WTC11 (cell line): Measurements from ENCODE around the gene SLC1A3. TPM values are rescaled to one million over a fixed set of nuclear protein-coding genes. Genes with fewer than 3 reads are reported as not detected.

Experiments
- ATAC-seq: fragments of 200-7000 bp; cut with Tn5 transposase; 2 replicates; pipeline ENCODE4 v1.10.0; 2021; ENCODE audit warnings: mild to moderate bottlenecking, moderate library complexity
- CTCF ChIA-PET: fragments of 300-600 bp; sonication (Branson Sonifier 250); formaldehyde crosslinking; loops from one replicate; lab custom pipeline; 2021; ENCODE audit warnings: antibody characterized with exemption; lab: Charles Lee
- POLR2A ChIA-PET: fragments of 350-600 bp; sonication (Branson Sonifier 250); formaldehyde crosslinking; loops from one replicate; lab custom pipeline; 2021; ENCODE audit warnings: antibody characterized with exemption; lab: Charles Lee
- DNase-seq: peaks from one replicate; pipeline ENCODE4 v3.0.0; 2021; ENCODE audit warnings: low spot score
- H3K27ac Mint-ChIP-seq: 2 replicates; pipeline ENCODE4 v1.8.0; 2021; ENCODE audit warnings: mixed read lengths
- H3K27me3 Mint-ChIP-seq: 2 replicates; pipeline ENCODE4 v1.8.0; 2021; ENCODE audit warnings: low read depth, mild to moderate bottlenecking, moderate library complexity, mixed read lengths
- H3K36me3 Mint-ChIP-seq: 2 replicates; pipeline ENCODE4 v1.8.0; 2021; ENCODE audit warnings: mixed read lengths
- H3K4me1 Mint-ChIP-seq: 2 replicates; pipeline ENCODE4 v1.8.0; 2022; ENCODE audit warnings: mixed read lengths
- H3K4me3 Mint-ChIP-seq: 2 replicates; pipeline ENCODE4 v1.8.0; 2021; ENCODE audit warnings: mild to moderate bottlenecking, moderate library complexity, mixed read lengths
- H3K9me3 Mint-ChIP-seq: 2 replicates; pipeline ENCODE4 v1.8.0; 2021; ENCODE audit warnings: mixed read lengths
- ATF1 ChIP-seq: sonication (generic); formaldehyde crosslinking; IDR thresholded peaks from 2 replicates; pipeline ENCODE4 v1.8.1; 2023; ENCODE audit warnings: mild to moderate bottlenecking, moderate library complexity, missing genetic modification reagents
- ATF2 ChIP-seq: sonication (generic); formaldehyde crosslinking; IDR thresholded peaks from 2 replicates; pipeline ENCODE4 v1.8.1; 2022; ENCODE audit warnings: low read depth, missing genetic modification reagents, borderline replicate concordance
- ATF6 ChIP-seq: sonication (generic); formaldehyde crosslinking; IDR thresholded peaks from 2 replicates; pipeline ENCODE4 v1.8.1; 2023; ENCODE audit warnings: mild to moderate bottlenecking, missing genetic modification reagents
- CDX4 ChIP-seq: fragments of 250-450 bp; sonication (Bioruptor Pico); IDR thresholded peaks from 2 replicates; pipeline ENCODE4 v1.9.0; 2021; ENCODE audit warnings: moderate library complexity, mild to moderate bottlenecking, inconsistent platforms, borderline replicate concordance
- GABPB1 ChIP-seq: sonication (generic); formaldehyde crosslinking; IDR thresholded peaks from 2 replicates; pipeline ENCODE4 v1.8.1; 2023; ENCODE audit warnings: mild to moderate bottlenecking, missing genetic modification reagents
- OVOL2 ChIP-seq: fragments of 250-450 bp; sonication (Bioruptor Pico); IDR thresholded peaks from 2 replicates; pipeline ENCODE4 v1.9.0; 2021; ENCODE audit warnings: mild to moderate bottlenecking, borderline replicate concordance
- ZNF121 ChIP-seq: sonication (generic); formaldehyde crosslinking; IDR thresholded peaks from 2 replicates; pipeline ENCODE4 v1.8.0; 2023; ENCODE audit warnings: missing genetic modification reagents
- ZNF263 ChIP-seq: sonication (generic); formaldehyde crosslinking; IDR thresholded peaks from 2 replicates; pipeline ENCODE4 v1.8.1; 2022; ENCODE audit warnings: low read depth, mild to moderate bottlenecking, moderate library complexity, missing genetic modification reagents
- ZNF425 ChIP-seq: fragments of 250-450 bp; sonication (Bioruptor Pico); conservative IDR thresholded peaks from 2 replicates; pipeline ENCODE4 v1.9.0; 2021; ENCODE audit warnings: mild to moderate bottlenecking
- ZNF671 ChIP-seq: fragments of 250-450 bp; sonication (Bioruptor Pico); IDR thresholded peaks from 2 replicates; pipeline ENCODE4 v1.8.0; 2021; ENCODE audit warnings: mild to moderate bottlenecking
- total RNA-seq: library from RNA; stranded (reverse); gene quantifications from 3 replicates; pipeline ENCODE4 v1.2.3, GENCODE V29; 2021
- TF ChIP-seq, protein P1 (sequence below): fragments of 250-450 bp; sonication (Bioruptor Pico); IDR thresholded peaks from 2 replicates; pipeline ENCODE4 v1.8.0; 2021; ENCODE audit warnings: mild to moderate bottlenecking
- TF ChIP-seq, protein P2 (sequence below): sonication (generic); formaldehyde crosslinking; IDR thresholded peaks from 2 replicates; pipeline ENCODE4 v1.8.0; 2022; ENCODE audit warnings: mild to moderate bottlenecking, missing genetic modification reagents
- TF ChIP-seq, protein P3 (sequence below): sonication (generic); formaldehyde crosslinking; conservative IDR thresholded peaks from 2 replicates; pipeline ENCODE4 v1.8.1; 2023; ENCODE audit warnings: mild to moderate bottlenecking, low read depth, missing genetic modification reagents, moderate library complexity
- TF ChIP-seq, protein P4 (sequence below): sonication (generic); formaldehyde crosslinking; IDR thresholded peaks from 2 replicates; pipeline ENCODE4 v1.8.0; 2023; ENCODE audit warnings: missing genetic modification reagents

The SLC1A3 gene
- total RNA-seq, 1 experiment from 2014 or later: 77.9 TPM

- H3K4me3 Mint-ChIP-seq: no peak overlapping the region
- CTCF ChIA-PET: no interaction called here
- no peak overlapping the region for H3K27ac Mint-ChIP-seq
- peak; percentile 38; the same call in 1 of the 2 replicates for ATAC-seq
- H3K4me1 Mint-ChIP-seq: peaks cover 11% of the 10 kb centered on the region
- 0 out of 2 replicates have a peak, but pooled peaks have one; percentile 39 for TF ChIP-seq ZNF263 (CRISPR knock-in tag)
- TF ChIP-seq, protein P1, sequence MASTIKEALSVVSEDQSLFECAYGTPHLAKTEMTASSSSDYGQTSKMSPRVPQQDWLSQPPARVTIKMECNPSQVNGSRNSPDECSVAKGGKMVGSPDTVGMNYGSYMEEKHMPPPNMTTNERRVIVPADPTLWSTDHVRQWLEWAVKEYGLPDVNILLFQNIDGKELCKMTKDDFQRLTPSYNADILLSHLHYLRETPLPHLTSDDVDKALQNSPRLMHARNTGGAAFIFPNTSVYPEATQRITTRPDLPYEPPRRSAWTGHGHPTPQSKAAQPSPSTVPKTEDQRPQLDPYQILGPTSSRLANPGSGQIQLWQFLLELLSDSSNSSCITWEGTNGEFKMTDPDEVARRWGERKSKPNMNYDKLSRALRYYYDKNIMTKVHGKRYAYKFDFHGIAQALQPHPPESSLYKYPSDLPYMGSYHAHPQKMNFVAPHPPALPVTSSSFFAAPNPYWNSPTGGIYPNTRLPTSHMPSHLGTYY (CRISPR knock-in tag): no peak
- TF ChIP-seq, protein P2, sequence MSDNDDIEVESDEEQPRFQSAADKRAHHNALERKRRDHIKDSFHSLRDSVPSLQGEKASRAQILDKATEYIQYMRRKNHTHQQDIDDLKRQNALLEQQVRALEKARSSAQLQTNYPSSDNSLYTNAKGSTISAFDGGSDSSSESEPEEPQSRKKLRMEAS (CRISPR knock-in tag): peak; percentile 70; the same call in 1 of the 2 replicates
- TF ChIP-seq, all 79 proteins: peak for 2
- H3K9me3 Mint-ChIP-seq: peaks cover 17% of the 10 kb centered on the region
- H3K27me3 Mint-ChIP-seq: peaks cover 5% of the 10 kb centered on the region; the same call in 1 of the 2 replicates
- DNase-seq: no peak
- POLR2A ChIA-PET: no interaction called here
- peaks cover 3% of the 10 kb centered on the region for H3K36me3 Mint-ChIP-seq
These were observed 96.9 kb downstream of the SLC1A3 start for GRCh38 chr5:36703245-36703860.

DNA sequence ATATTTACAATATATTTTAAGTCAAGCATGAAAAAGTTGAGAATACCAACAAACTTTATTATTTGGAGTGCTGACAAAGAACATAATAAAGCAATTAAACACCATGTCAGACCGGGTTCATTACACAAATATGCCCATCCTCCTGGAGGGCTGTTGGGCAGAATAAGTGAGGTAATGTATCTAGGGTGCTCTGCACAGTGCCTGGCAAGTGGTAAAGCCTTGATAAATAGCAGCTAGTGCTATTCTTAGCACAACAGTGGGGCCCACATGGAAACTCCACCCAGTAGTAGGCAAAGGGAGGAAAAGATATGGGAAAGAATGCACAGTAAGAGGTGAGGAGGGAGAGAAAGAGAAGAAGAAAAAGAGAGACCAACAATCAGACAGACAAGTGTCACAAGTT, 97.7 kb downstream of the SLC1A3 start:
- Mint-ChIP-seq H3K27ac (no peak overlapping the region), H3K9me3 (peaks cover 17% of the 10 kb centered on the region), H3K36me3 (peaks cover 3% of the 10 kb centered on the region), H3K4me1 (peaks cover 11% of the 10 kb centered on the region)
- POLR2A ChIA-PET: no interaction called here
- DNase-seq: no peak
- CTCF ChIA-PET: interaction anchor here (1.0 kb wide), 1 partner anchor 8 kb away, joined by 3 read pairs; no protein-coding TSS in a partner anchor
- TF ChIP-seq, protein P3, sequence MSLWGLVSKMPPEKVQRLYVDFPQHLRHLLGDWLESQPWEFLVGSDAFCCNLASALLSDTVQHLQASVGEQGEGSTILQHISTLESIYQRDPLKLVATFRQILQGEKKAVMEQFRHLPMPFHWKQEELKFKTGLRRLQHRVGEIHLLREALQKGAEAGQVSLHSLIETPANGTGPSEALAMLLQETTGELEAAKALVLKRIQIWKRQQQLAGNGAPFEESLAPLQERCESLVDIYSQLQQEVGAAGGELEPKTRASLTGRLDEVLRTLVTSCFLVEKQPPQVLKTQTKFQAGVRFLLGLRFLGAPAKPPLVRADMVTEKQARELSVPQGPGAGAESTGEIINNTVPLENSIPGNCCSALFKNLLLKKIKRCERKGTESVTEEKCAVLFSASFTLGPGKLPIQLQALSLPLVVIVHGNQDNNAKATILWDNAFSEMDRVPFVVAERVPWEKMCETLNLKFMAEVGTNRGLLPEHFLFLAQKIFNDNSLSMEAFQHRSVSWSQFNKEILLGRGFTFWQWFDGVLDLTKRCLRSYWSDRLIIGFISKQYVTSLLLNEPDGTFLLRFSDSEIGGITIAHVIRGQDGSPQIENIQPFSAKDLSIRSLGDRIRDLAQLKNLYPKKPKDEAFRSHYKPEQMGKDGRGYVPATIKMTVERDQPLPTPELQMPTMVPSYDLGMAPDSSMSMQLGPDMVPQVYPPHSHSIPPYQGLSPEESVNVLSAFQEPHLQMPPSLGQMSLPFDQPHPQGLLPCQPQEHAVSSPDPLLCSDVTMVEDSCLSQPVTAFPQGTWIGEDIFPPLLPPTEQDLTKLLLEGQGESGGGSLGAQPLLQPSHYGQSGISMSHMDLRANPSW (CRISPR knock-in tag): no peak
- TF ChIP-seq GABPB1 (CRISPR knock-in tag) (no peak), ATF6 (CRISPR knock-in tag) (no peak), CDX4 (CRISPR knock-in tag) (no peak), ZNF671 (CRISPR knock-in tag) (no peak), ATF2 (CRISPR knock-in tag) (no peak), ATF1 (no peak), ZNF425 (CRISPR knock-in tag) (no peak), OVOL2 (CRISPR knock-in tag) (no peak), ZNF121 (CRISPR knock-in tag) (no peak)
- TF ChIP-seq, protein P4, sequence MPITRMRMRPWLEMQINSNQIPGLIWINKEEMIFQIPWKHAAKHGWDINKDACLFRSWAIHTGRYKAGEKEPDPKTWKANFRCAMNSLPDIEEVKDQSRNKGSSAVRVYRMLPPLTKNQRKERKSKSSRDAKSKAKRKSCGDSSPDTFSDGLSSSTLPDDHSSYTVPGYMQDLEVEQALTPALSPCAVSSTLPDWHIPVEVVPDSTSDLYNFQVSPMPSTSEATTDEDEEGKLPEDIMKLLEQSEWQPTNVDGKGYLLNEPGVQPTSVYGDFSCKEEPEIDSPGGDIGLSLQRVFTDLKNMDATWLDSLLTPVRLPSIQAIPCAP (CRISPR knock-in tag): no peak
- TF ChIP-seq, all 79 proteins: peak for 0
- ATAC-seq: no peak
- Mint-ChIP-seq H3K4me3 (no peak overlapping the region), H3K27me3 (peaks cover 5% of the 10 kb centered on the region; the same call in 1 of the 2 replicates)
